Measurements from ENCODE around the gene EIPR1. TPM values are rescaled to one million over a fixed set of nuclear protein-coding genes. Genes with fewer than 3 reads are reported as not detected.

The EIPR1 gene
- total and polyA plus RNA-seq, 2 of the 4 experiments (the other 2 are of a cell fraction): 46.5 to 67.4 TPM

DNA sequence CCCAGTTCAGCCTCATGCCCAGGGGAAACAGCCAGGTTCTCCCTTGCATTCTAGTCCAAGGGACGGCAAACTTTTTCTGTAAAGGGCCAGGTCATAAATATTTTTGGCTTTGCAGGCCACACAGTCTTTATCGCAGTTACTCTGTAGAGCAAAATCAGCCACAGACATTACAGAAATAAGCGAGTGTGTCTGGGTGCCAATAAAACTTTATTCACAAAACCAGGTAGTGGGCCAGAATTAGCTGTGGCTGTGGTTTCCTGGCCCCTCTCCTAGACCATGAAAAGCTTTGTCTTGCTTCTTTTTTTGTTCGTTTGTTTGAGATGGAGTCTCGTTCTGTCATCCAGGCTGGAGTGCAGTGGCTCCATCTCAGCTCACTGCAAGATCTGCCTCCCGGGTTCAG, 80.1 kb downstream of the EIPR1 start:
- no peaks in the 10 kb centered on the region for H3K36me3 ChIP-seq (ENCODE audit: control insufficient read depth, insufficient read depth, low read length)
- TF ChIP-seq RFX5 (IDR thresholded peaks at IDR 0.05; ENCODE audit: low read depth, low read length): no peak
- TF ChIP-seq POLR2A (IDR thresholded peaks at IDR 0.05; ENCODE audit: low read depth, low read length): no peak
- TF ChIP-seq FOS (IDR thresholded peaks at IDR 0.05; ENCODE audit: low read depth, low read length): no peak
- no peak for TF ChIP-seq RAD21 (IDR thresholded peaks at IDR 0.05; ENCODE audit: low read length)
- no peak for TF ChIP-seq SMC3 (IDR thresholded peaks at IDR 0.05; ENCODE audit: low read depth, low read length)
- TF ChIP-seq BHLHE40 (IDR thresholded peaks at IDR 0.05; ENCODE audit: low read depth, low read length): no peak
- TF ChIP-seq RCOR1 (IDR thresholded peaks at IDR 0.05; ENCODE audit: insufficient replicate concordance, low read length): no peak
- TF ChIP-seq CHD1 (IDR thresholded peaks at IDR 0.05; ENCODE audit: low read depth, low read length): no peak
- TF ChIP-seq CTCF (conservative IDR thresholded peaks at IDR 0.05; ENCODE audit: low read depth, low read length): no peak
- TF ChIP-seq MXI1 (IDR thresholded peaks at IDR 0.05; ENCODE audit: borderline replicate concordance, low read depth, low read length): no peak
- TF ChIP-seq CEBPB (IDR thresholded peaks at IDR 0.05; ENCODE audit: low read depth, low read length): no peak
- TF ChIP-seq MAZ (IDR thresholded peaks at IDR 0.05; ENCODE audit: borderline replicate concordance, low read depth, low read length): no peak
- no peak for TF ChIP-seq NFE2L2 (IDR thresholded peaks at IDR 0.05; ENCODE audit: low read depth, low read length)
- WGBS, 2 experiments (ENCODE audit: extremely low coverage in 2 of 2, insufficient read length in 1 of 2): no CpG with 5 or more reads among the region's 6 CpGs
- H3K9me3 ChIP-seq (ENCODE audit: control insufficient read depth, insufficient read depth, low read length): no peaks in the 10 kb centered on the region
- H3K4me3 ChIP-seq (ENCODE audit: insufficient read depth, low read depth, low read length): no peak overlapping the region
- no peak overlapping the region for H4K91ac ChIP-seq (ENCODE audit: insufficient read depth, low read depth, low read length)
- DNase-seq: no peak
- peaks cover 0 to 6% of the 10 kb centered on the region in 2 experiments; a peak in 2 of 4 replicates for H3K79me1 ChIP-seq (ENCODE audit: low read depth in 1 of 2, low read length in 2 of 2)
- no peak overlapping the region for H3K23ac ChIP-seq (ENCODE audit: low read depth, low read length)
- ChIA-PET POLR2A (ENCODE audit: unreplicated experiment) (no interaction called here), CTCF (no interaction called here)
- H3K14ac ChIP-seq (replicated peaks; ENCODE audit: low read depth, low read length): no peak overlapping the region
- no peaks in the 10 kb centered on the region; the same call in 1 of the 2 replicates for H3K9me1 ChIP-seq (ENCODE audit: insufficient read depth, low read length)
- no peak overlapping the region for H2AFZ ChIP-seq (replicated peaks; ENCODE audit: low read length, poor library complexity)
- H3K4me1 ChIP-seq (ENCODE audit: control insufficient read depth, insufficient read depth, low read length): no peaks in the 10 kb centered on the region
- H2BK5ac ChIP-seq (ENCODE audit: low read depth, low read length, poor library complexity, severe bottlenecking): no peak overlapping the region
- no peak overlapping the region for H2BK120ac ChIP-seq (ENCODE audit: low read depth, low read length)
- dilution Hi-C loops (cut with HindIII; ENCODE audit: low sequenced_read_pairs, unreplicated experiment) (no loop called here), intact Hi-C loops (cut with micrococcal nuclease) (no loop called here), in situ Hi-C loops (cut with MboI; ENCODE audit: low sequenced_read_pairs) (no loop called here)
- no peak overlapping the region for H3K4me2 ChIP-seq (ENCODE audit: low read depth, low read length)
- no peak overlapping the region for H3K9ac ChIP-seq (ENCODE audit: low read depth, low read length)
- H2AK9ac ChIP-seq (replicated peaks; ENCODE audit: low read depth, low read length, poor library complexity): no peak overlapping the region
- H3K4ac ChIP-seq (ENCODE audit: low read depth, low read length): no peak overlapping the region
- H2BK20ac ChIP-seq (ENCODE audit: low read depth, low read length): no peak overlapping the region
- H2AK5ac ChIP-seq (ENCODE audit: low read depth, low read length): no peak overlapping the region
- ATAC-seq (ENCODE audit: low read depth): no peak
- H2BK15ac ChIP-seq (ENCODE audit: low read depth, low read length): no peak overlapping the region
- H4K8ac ChIP-seq (ENCODE audit: low read depth in 2 of 2, low read length in 2 of 2): no peak overlapping the region
- no peak overlapping the region for H3K27ac ChIP-seq (ENCODE audit: insufficient read depth, low read length)
- no peak overlapping the region for H4K5ac ChIP-seq (ENCODE audit: low read depth, low read length)
- H4K20me1 ChIP-seq (ENCODE audit: insufficient read depth, low read length): no peaks in the 10 kb centered on the region
- no TSS peak for BruUV-seq (replicated peaks)
- no peak overlapping the region for H3K56ac ChIP-seq (ENCODE audit: extremely low read depth, insufficient read depth, low read length)
- H3K18ac ChIP-seq (ENCODE audit: low read depth, low read length): no peak overlapping the region
- H3K27me3 ChIP-seq (ENCODE audit: control insufficient read depth, insufficient read depth, low read length): no peaks in the 10 kb centered on the region

Data from IMR-90 (cell line).